Spleen (tissue), 11 donors: ENCODE data around the gene KIDINS220. TPM values are rescaled to one million over a fixed set of nuclear protein-coding genes. Genes with fewer than 3 reads are reported as not detected.

ENCODE experiments used
- DNase-seq: peaks from one replicate; pipeline ENCODE4 v3.0.0-alpha.2; 2020
- H3K27ac ChIP-seq, 8 donors: fragments of 200-600 bp; sonication (generic) in 7 of 8; 1 replicate in 4 of 8; 2 replicates in 4 of 8; pipeline versions ENCODE4 v1.5.0 to v1.8.0; 2016 to 2021; ENCODE audit warnings: inconsistent platforms in 4 of 8, mild to moderate bottlenecking in 4 of 8, moderate library complexity in 1 of 8
- H3K27me3 ChIP-seq, 7 donors: fragments of 200-600 bp; sonication (generic) in 6 of 7; replicated peaks in 1 of 7; 1 replicate in 4 of 7; 2 replicates in 3 of 7; pipeline versions ENCODE4 v1.5.0 to v1.8.0; 2016 to 2021; ENCODE audit warnings: inconsistent platforms in 3 of 7, mild to moderate bottlenecking in 1 of 7
- H3K36me3 ChIP-seq, 6 donors: fragments of 200-600 bp; sonication (generic) in 5 of 6; 1 replicate in 4 of 6; 2 replicates in 2 of 6; pipeline versions ENCODE4 v1.5.0 to v1.8.0; 2016 to 2021; ENCODE audit warnings: inconsistent platforms in 2 of 6
- H3K4me1 ChIP-seq, 6 donors: fragments of 200-600 bp; sonication (generic) in 5 of 6; 1 replicate in 3 of 6; 2 replicates in 3 of 6; pipeline versions ENCODE4 v1.5.0 to v1.8.0; 2016 to 2021; ENCODE audit warnings: inconsistent platforms in 3 of 6
- H3K4me3 ChIP-seq, 8 donors: fragments of 200-600 bp; sonication (generic) in 7 of 8; 1 replicate in 4 of 8; 2 replicates in 4 of 8; pipeline versions ENCODE4 v1.5.0 to v1.8.0; 2016 to 2021; ENCODE audit warnings: inconsistent platforms in 4 of 8, mild to moderate bottlenecking in 4 of 8, moderate library complexity in 2 of 8
- H3K9me3 ChIP-seq, 8 donors: fragments of 200-600 bp; sonication (generic) in 7 of 8; 1 replicate in 4 of 8; 2 replicates in 4 of 8; pipeline versions ENCODE4 v1.5.0 to v1.8.0; 2016 to 2021; ENCODE audit warnings: inconsistent platforms in 4 of 8
- POLR2A ChIP-seq, 3 donors: fragments of 450-650 bp; IDR thresholded peaks; one replicate each; pipeline ENCODE4 v1.5.1; 2017; ENCODE audit warnings: antibody characterized with exemption in 3 of 3, mild to moderate bottlenecking in 1 of 3
- POLR2AphosphoS5 ChIP-seq, 3 donors: sonication (generic); formaldehyde crosslinking; IDR thresholded peaks; one replicate each; pipeline ENCODE4 v1.5.1; 2017; ENCODE audit warnings: antibody characterized with exemption in 3 of 3
- WGBS, 5 donors: extraction: QIAGEN DNeasy Blood & Tissue Kit in 3 of 5; methylation state at CpG; one replicate each; pipeline versions ENCODE4 v1.1.5 to v1.1.7; 2013 to 2018; 5-methylcytosine and 5-hydroxymethylcytosine counted together
- intact Hi-C: fragments of 100-400 bp; cut with DNase I; formaldehyde crosslinking; loops from one replicate; pipeline ENCODE4 v1.15.0; 2023; ENCODE audit warnings: low total_unique reads
- polyA plus RNA-seq, 3 donors: library from polyadenylated mRNA; stranded (reverse); fragments of 200-250 nt; gene quantifications; one replicate each; pipeline ENCODE4 v1.2.1, GENCODE V29; 2013
- total RNA-seq, 7 donors: library from RNA; depleted of rRNA in 3 of 7; stranded (reverse); fragments of >200 nt in 3 of 7; fragmentation: NEBNext Ultra II Directional in 4 of 7; extraction: Animal tissue kit (Norgen Biotek cat#: 25700) in 4 of 7; gene quantifications; one replicate each; pipeline versions ENCODE4 v1.1.0 to v1.2.1, GENCODE V29; 2016 to 2021
- TF ChIP-seq, protein P1 (sequence below), 11 experiments: fragments of 200-600 bp in 7 of 11; fragments of 450-650 bp in 4 of 11; sonication (generic) in 4 of 11; IDR thresholded peaks in 8 of 11; conservative IDR thresholded peaks in 3 of 11; 1 replicate in 7 of 11; 2 replicates in 4 of 11; pipeline versions ENCODE4 v1.4.0 to v1.8.0; 2016 to 2021; ENCODE audit warnings: antibody characterized with exemption in 11 of 11, inconsistent platforms in 4 of 11, mild to moderate bottlenecking in 1 of 11
- donor health status: healthy with polysubstance abuse.
- donor health status: DM: no; HTN: no; CAD: no; lungs with moderate emphysema.
- donor health status: DM: no; HTN: no; CAD: no.
- donor health status: Bipolar disorder and iron deficiency.
- donor health status: healthy.
- donor health status: DM: no; HTN: no; CAD: no.
- donor health status: DM: yes; HTN: yes; CAD: no.

KIDINS220 gene
- total and polyA plus RNA-seq, 10 donors = 6.0 to 84.1 (median 59.0) TPM

DNA sequence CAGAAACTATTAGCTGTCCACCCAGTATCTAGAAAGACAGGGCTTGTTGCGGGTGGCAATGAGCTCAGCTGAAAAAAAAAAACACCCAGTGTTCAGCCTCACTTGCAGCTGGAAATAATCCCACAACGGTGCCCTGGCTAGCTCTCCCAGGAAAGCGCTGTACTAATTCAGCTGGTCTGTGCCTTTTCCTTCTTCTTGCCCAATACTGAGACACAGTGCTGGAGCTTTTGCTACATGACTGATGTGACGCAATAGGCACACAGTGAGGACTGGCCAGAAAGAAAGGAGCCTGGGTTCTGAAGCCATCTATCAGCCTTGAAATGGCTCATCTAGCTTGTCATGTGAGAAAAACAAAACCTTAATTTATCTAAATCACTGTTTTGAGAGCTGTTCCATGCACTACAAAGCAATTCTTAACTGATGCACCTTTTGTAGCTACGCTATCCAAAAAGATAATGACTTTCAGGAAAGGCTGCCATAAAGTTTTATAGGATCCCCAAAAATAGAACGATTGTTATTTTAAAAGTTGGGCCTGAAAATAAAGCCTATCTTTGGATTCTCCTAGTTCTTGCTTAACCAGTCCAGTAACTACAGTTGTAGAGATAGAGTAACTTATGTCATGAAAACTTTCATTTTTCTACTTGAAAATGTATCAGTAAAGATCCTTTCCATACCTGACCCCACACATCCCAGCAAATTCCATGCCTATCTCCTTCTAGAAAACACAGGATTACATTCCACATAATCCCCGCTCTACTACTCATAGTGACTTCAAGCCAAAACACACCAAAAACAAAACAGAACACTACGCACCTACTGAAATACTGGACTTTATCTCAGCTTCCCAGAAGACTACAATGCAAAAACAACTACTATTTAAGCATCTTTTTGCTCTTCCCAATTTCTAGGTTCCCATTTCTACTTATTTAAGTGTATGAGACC lies 15.9 kb downstream of the KIDINS220 start:
- no peaks in the 10 kb centered on the region for H3K27me3 ChIP-seq
- WGBS, 5 donors = 61 to 77% (median 72%) methylated on average over 8 of the region's 8 CpGs
- peaks cover 0 to 23% (median 6%) of the 10 kb centered on the region in 6 donors for H3K4me1 ChIP-seq
- no peak for DNase-seq
- intact Hi-C loops = no loop called here
- TF ChIP-seq, protein P1, sequence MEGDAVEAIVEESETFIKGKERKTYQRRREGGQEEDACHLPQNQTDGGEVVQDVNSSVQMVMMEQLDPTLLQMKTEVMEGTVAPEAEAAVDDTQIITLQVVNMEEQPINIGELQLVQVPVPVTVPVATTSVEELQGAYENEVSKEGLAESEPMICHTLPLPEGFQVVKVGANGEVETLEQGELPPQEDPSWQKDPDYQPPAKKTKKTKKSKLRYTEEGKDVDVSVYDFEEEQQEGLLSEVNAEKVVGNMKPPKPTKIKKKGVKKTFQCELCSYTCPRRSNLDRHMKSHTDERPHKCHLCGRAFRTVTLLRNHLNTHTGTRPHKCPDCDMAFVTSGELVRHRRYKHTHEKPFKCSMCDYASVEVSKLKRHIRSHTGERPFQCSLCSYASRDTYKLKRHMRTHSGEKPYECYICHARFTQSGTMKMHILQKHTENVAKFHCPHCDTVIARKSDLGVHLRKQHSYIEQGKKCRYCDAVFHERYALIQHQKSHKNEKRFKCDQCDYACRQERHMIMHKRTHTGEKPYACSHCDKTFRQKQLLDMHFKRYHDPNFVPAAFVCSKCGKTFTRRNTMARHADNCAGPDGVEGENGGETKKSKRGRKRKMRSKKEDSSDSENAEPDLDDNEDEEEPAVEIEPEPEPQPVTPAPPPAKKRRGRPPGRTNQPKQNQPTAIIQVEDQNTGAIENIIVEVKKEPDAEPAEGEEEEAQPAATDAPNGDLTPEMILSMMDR (IDR thresholded peaks at IDR 0.05 in 8 of 11, conservative IDR thresholded peaks at IDR 0.05 in 3 of 11) = no peak
- TF ChIP-seq POLR2AphosphoS5 (IDR thresholded peaks at IDR 0.05) (no peak), POLR2A (IDR thresholded peaks at IDR 0.05) (no peak)
- peak overlapping the region in 3 of 8 donors; percentile 6 to 54 (median 16) for H3K27ac ChIP-seq
- H3K36me3 ChIP-seq = peaks cover 0 to 83% (median 42%) of the 10 kb centered on the region in 6 donors
- no peak overlapping the region for H3K4me3 ChIP-seq
- H3K9me3 ChIP-seq = no peaks in the 10 kb centered on the region

DNA sequence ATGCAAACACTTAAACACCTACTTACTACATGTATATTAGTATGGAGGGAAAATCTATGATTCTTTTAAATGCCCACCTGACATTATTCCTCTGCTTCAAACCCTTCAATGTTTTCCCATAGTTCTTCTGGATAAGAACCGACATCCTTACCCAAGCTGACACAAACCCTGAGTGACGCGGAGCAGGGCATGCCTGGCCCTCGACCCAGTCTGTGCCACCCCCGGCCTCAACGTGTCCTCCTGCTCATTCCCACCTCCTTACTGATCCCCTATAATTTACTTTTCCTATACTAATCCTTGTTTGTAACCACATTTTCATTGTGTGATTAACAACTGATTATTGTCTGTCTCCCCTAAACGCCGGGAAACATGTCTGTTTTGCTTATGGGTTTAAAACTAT lies 17.5 kb downstream of the KIDINS220 start:
- intact Hi-C loops = no loop called here

DNA sequence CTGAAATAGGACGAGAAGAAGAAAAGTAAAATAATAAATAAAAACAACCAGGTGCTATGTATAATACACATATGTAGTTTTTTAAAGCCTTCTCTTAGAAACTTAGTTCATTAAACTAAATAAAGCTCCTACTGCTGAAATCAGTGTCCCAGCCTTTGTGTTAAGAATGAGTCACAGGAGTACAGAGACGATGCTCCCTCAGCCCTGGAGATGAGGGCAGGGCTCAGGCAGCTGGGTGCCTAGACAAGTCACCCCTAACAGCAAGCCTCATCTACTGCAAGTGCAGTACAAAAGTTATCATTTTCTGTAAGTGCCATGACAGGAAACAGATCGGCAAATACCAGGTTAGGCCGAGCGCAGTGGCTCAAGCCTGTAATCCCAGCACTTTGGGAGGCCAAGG lies 18.2 kb downstream of the KIDINS220 start:
- intact Hi-C loops = no loop called here
- H3K27me3 ChIP-seq = no peaks in the 10 kb centered on the region
- no peaks in the 10 kb centered on the region for H3K9me3 ChIP-seq
- DNase-seq = no peak
- H3K36me3 ChIP-seq = peaks cover 0 to 84% (median 32%) of the 10 kb centered on the region in 6 donors
- H3K27ac ChIP-seq = no peak overlapping the region
- WGBS, 5 donors = 86 to 96% (median 95%) methylated on average over 5 of the region's 5 CpGs
- no peak overlapping the region for H3K4me3 ChIP-seq
- TF ChIP-seq POLR2A (IDR thresholded peaks at IDR 0.05) (no peak), POLR2AphosphoS5 (IDR thresholded peaks at IDR 0.05) (no peak)
- TF ChIP-seq, protein P1 (IDR thresholded peaks at IDR 0.05 in 8 of 11, conservative IDR thresholded peaks at IDR 0.05 in 3 of 11) = no peak
- peaks cover 0 to 23% (median 6%) of the 10 kb centered on the region in 6 donors for H3K4me1 ChIP-seq

More for the DNA sequence above, 17.5 kb downstream of the KIDINS220 start:
- no peaks in the 10 kb centered on the region for H3K9me3 ChIP-seq
- no peaks in the 10 kb centered on the region for H3K27me3 ChIP-seq
- H3K36me3 ChIP-seq = peaks cover 0 to 84% (median 34%) of the 10 kb centered on the region in 6 donors
- H3K4me3 ChIP-seq = no peak overlapping the region
- H3K4me1 ChIP-seq = peaks cover 0 to 23% (median 6%) of the 10 kb centered on the region in 6 donors
- WGBS, 5 donors = 93 to 98% (median 96%) methylated on average over 8 of the region's 8 CpGs
- H3K27ac ChIP-seq = no peak overlapping the region
- TF ChIP-seq POLR2A (IDR thresholded peaks at IDR 0.05) = no peak
- TF ChIP-seq, protein P1 (IDR thresholded peaks at IDR 0.05 in 8 of 11, conservative IDR thresholded peaks at IDR 0.05 in 3 of 11) = no peak
- no peak for TF ChIP-seq POLR2AphosphoS5 (IDR thresholded peaks at IDR 0.05)
- no peak for DNase-seq

DNA sequence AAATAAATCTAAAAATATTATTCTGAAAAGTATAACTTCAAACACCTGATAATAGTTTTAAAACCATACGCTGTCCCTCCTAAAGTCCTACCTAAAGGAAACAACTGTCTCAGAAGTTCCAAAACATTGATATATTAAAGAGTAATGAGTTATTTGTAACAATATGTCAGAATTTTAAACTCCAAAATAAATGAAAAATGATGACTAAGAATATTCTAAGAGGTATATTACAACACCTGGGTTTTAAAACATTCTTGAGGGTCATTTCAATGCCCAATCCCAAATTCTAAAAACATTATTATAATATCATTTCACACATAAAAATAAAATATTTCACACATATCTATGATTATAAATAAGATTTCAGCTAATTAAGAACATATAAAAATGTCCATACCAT lies 20.2 kb downstream of the KIDINS220 start:
- Histone ChIP-seq H3K27me3 (no peaks in the 10 kb centered on the region), H3K4me3 (no peak overlapping the region), H3K36me3 (peaks cover 0 to 94% (median 39%) of the 10 kb centered on the region in 6 donors), H3K4me1 (peaks cover 0 to 16% (median 6%) of the 10 kb centered on the region in 6 donors), H3K9me3 (no peaks in the 10 kb centered on the region), H3K27ac (no peak overlapping the region)
- no peak for DNase-seq
- intact Hi-C loops = no loop called here
- TF ChIP-seq POLR2AphosphoS5 (IDR thresholded peaks at IDR 0.05) (no peak), POLR2A (IDR thresholded peaks at IDR 0.05) (no peak)
- TF ChIP-seq, protein P1 (IDR thresholded peaks at IDR 0.05 in 8 of 11, conservative IDR thresholded peaks at IDR 0.05 in 3 of 11) = no peak
- WGBS, 5 donors = 98 to 100% (median 100%) methylated on average over 1 of the region's 1 CpG
